Mesodermal cell (in vitro differentiated cells): ENCODE results near the gene PSMA4.
A peak's percentile ranks its signal among the peaks of the same experiment; 100 is the strongest.
"Not testable (repeated sequence)": the region's sequence is repeated elsewhere in the genome, so short reads cannot be mapped to it uniquely, and the experiment has no call there.

ENCODE experiments used
- H3K27ac ChIP-seq: 2 replicates; pipeline ENCODE4 v1.7.0; 2013; ENCODE audit warnings: mild to moderate bottlenecking, low read depth, low read length, moderate library complexity; ENCODE audit not compliant: severe bottlenecking
- H3K36me3 ChIP-seq: 2 replicates; pipeline ENCODE4 v1.7.1; 2013; ENCODE audit warnings: mild to moderate bottlenecking, low read length, moderate library complexity; ENCODE audit not compliant: control insufficient read depth, insufficient read depth
- H3K4me1 ChIP-seq: one replicate; pipeline ENCODE4 v1.7.1; 2013; ENCODE audit warnings: mild to moderate bottlenecking, low read length; ENCODE audit not compliant: insufficient read depth, control insufficient read depth, poor library complexity, severe bottlenecking
- H3K4me3 ChIP-seq: 2 replicates; pipeline ENCODE4 v1.7.0; 2013; ENCODE audit warnings: low read length, control low read depth, mild to moderate bottlenecking; ENCODE audit not compliant: insufficient read depth, poor library complexity, severe bottlenecking; ENCODE audit errors: extremely low read depth
- H3K9me3 ChIP-seq: 2 replicates; pipeline ENCODE4 v1.7.1; 2013; ENCODE audit warnings: mild to moderate bottlenecking, low read length, moderate library complexity; ENCODE audit not compliant: control insufficient read depth
- WGBS, 2 experiments: methylation state at CpG; one replicate each; pipeline ENCODE4 v1.1.5; 2013; ENCODE audit warnings: missing lambda C conversion rate in 2 of 2; ENCODE audit not compliant: insufficient coverage in 2 of 2; 5-methylcytosine and 5-hydroxymethylcytosine counted together

PSMA4 gene

DNA sequence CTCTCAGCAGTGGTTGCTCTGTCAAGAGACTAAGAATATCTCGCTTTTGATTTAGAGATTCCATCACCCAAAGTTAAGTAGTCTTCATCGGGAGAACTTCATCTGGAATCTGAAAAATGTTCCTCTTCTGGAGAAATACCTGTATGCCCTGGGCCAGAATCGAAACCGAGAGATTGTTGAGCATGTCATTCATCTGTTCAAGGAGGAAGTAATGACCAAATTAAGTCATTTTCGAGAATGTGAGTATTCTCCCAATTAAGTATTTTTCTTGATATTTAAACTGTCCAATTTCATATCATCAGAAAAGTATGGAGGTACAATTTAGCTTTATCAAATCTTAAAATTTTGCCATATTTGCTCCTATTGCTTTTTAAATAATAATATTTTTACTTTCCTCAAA is 12.9 kb upstream of the PSMA4 start:
- 88 to 92% methylated on average over 4 of the region's 5 CpGs for WGBS, 2 experiments
- Histone ChIP-seq H3K27ac (no peak overlapping the region), H3K36me3 (no peaks in the 10 kb centered on the region), H3K4me1 (no peaks in the 10 kb centered on the region), H3K9me3 (peaks cover 7% of the 10 kb centered on the region), H3K4me3 (no peak overlapping the region)

DNA sequence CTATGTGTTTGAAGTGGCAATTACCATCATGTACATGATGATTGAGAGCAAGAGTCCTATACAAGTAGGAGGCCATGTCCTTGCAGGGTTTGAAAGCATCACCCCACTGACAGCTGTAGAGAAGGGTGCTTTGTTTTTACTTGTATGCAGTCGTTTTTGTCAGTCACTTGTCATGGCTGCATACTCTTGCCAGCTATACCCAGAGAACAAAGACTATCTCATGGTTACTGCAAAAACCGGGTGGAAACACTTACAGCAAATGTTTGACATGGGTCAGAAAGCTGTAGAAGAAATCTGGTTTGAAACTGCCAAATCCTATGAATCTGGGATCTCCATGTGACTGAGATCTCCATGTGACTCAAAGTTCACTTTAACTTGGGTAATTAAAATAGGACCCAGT is 6.9 kb upstream of the PSMA4 start:
- H3K36me3 ChIP-seq = no peaks in the 10 kb centered on the region
- H3K27ac ChIP-seq = no peak overlapping the region
- no peaks in the 10 kb centered on the region for H3K4me1 ChIP-seq
- 57 to 71% methylated on average over 1 to 2 of the region's 2 CpGs for WGBS, 2 experiments
- H3K4me3 ChIP-seq = no peak overlapping the region
- no peaks in the 10 kb centered on the region for H3K9me3 ChIP-seq

DNA sequence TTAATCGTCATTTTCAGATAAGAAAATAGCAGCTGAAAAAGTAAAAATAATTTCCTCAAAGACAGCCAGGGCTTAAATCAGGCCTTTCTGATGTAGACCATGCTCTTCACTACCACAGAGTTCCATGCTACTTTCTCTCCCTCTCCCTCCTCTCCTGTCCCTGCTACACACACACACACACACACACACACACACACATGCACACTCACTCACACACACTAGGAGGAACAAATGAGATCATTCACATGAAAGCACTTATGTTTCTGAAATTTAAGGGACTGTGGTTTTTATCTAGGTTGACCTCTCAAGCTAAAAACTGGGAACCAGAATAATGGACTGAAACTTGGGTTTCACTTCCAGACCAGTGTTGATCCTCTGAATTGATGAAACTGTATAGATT is 4.1 kb upstream of the PSMA4 start:
- Histone ChIP-seq H3K36me3 (no peaks in the 10 kb centered on the region), H3K9me3 (no peaks in the 10 kb centered on the region), H3K4me3 (no peak overlapping the region), H3K4me1 (no peaks in the 10 kb centered on the region), H3K27ac (no peak overlapping the region)
- WGBS, 2 experiments = no CpG with 5 or more reads among the region's 1 CpG

DNA sequence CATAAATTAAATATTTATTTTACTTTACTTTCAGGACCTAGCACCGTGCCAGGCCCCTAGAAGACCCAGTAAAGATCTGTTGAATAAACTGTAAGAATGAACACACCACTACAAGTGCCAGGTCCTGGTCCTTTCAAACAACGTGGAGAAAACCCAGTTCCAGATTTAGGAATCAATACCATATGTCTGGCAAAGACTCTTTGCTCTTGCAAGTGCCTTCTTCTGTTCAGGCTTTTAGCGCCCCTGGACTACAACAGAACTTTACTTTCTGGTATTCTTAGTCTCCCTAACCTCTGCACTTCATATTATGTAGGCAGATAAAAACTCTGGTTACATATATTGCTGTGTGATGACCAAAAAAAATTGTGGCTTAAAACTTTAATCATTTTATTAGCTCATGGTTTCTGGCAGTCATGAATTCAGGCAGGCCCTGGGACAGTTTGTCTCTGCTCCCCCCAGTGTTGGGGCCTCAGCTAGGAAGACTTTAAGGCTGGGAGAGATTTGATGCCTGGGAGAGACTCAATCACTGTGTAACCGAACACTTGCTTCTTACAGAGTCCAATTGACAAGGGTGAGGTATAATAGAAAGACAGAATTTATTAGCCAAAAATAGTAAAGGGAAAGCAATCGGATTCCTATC is 2.9 kb upstream of the PSMA4 start:
- Histone ChIP-seq H3K4me3 (no peak overlapping the region), H3K4me1 (peaks cover 12% of the 10 kb centered on the region), H3K36me3 (peaks cover 6% of the 10 kb centered on the region), H3K27ac (no peak overlapping the region), H3K9me3 (no peaks in the 10 kb centered on the region)
- 96 to 97% methylated on average over 3 to 4 of the region's 5 CpGs for WGBS, 2 experiments

DNA sequence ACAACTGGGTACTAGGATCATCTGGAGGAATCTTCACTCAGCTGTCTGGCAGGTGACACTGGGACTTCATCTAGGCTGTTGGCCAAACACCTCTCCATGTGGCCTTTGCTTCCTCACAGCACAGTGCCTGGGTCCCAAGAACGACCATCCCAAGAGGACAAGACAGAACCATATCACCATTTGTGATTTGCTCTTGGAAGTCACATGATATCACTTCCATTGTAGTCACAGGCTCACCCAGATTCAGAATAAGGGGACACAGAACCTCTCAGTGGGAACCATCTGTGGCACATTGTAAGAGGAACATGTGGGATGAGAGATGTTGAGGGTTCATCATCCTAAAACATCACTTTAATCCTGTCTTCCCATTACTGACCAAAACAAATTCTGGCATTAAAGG is 1.9 kb upstream of the PSMA4 start:
- no peaks in the 10 kb centered on the region for H3K9me3 ChIP-seq
- H3K4me3 ChIP-seq = no peak overlapping the region
- no peak overlapping the region for H3K27ac ChIP-seq
- 83% methylated on average over 1 of the region's 1 CpG; no CpG with 5 or more reads in 1 of the 2 experiments for WGBS, 2 experiments
- H3K4me1 ChIP-seq = peaks cover 13% of the 10 kb centered on the region
- H3K36me3 ChIP-seq = peaks cover 16% of the 10 kb centered on the region

DNA sequence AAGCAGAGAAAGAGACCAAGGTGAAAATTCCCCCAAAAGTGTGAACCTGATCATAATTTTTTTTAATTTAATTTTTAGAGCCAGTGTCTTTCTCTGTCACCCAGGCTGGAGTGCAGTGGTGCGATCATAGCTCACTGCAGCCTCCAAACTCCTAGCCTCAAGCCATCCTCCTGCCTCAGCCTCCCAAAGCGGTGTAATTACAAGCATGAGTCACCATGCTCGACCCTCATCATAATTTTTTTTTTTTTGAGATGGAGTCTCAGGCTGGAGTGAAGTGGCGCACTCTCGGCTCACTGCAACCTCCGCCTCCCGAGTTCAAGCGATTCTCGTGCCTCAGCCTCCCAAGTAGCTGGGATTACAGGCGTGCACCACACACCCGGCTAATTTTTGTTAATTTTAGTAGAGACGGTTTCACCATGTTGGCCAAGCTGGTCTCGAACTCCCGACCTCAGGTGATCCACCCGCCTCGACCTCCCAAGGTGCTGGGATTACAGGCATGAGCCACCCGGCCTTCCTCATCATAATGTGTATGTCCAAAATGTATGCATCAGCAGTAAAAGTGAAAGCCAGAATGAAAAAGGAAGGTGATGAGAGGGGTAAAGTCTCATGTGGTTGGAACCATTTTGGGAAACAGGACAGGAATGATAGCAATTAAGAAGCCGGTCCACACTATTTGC is 642 bp upstream of the PSMA4 start:
- not testable (repeated sequence) for H3K9me3 ChIP-seq
- 79 to 89% methylated on average over 16 to 17 of the region's 18 CpGs for WGBS, 2 experiments
- H3K27ac ChIP-seq = peak overlapping the region; percentile 98
- H3K4me1 ChIP-seq = peaks cover 13% of the 10 kb centered on the region
- peak overlapping the region; percentile 66 for H3K4me3 ChIP-seq
- peaks cover 28% of the 10 kb centered on the region for H3K36me3 ChIP-seq

DNA sequence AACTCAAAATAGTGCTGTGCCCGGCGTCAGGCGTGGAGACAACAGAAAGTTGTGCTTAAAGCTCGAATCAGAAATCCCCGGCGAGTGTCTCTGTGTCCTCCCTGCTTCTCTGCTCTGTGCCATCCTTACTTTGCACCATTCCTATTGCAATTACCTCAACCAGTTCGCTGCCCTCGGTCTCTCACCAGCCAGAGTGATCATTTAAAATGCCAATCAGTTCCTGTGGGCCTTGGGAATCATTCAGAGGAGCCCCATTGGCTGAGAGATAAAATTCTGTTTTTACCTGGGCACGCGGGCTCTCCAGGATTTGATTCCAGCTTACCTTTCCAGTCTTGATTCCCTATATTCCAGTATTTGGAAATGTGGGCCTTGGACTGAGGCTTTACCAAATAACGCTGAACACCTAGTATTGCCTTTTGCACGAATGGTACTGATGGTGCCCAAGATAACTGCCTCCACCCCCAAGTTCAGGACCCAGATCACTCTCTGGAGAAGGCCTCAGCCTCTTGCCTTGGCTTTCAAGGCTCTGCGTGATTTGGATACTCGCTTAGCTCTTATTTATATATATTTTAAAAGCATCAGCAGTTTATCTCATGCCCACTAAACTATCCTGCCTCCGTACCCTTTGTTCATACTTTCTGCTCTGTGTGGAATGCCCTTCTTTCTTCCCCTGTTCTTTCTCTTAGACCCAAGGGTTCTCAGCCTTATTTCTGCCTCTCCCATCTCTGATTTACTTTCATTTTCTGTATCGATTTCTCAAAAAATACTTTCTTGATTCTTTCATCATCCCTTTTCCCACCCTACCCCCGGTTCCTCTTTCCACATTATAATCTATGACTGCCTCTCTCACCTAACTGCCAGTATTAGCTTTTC is 863 bp downstream of the PSMA4 start:
- 15 to 16% methylated on average over 13 to 14 of the region's 17 CpGs for WGBS, 2 experiments
- H3K27ac ChIP-seq = peak overlapping the region; percentile 98
- H3K4me3 ChIP-seq = peak overlapping the region; percentile 66
- peaks cover 13% of the 10 kb centered on the region for H3K4me1 ChIP-seq
- H3K36me3 ChIP-seq = peaks cover 43% of the 10 kb centered on the region
- H3K9me3 ChIP-seq = no peaks in the 10 kb centered on the region

DNA sequence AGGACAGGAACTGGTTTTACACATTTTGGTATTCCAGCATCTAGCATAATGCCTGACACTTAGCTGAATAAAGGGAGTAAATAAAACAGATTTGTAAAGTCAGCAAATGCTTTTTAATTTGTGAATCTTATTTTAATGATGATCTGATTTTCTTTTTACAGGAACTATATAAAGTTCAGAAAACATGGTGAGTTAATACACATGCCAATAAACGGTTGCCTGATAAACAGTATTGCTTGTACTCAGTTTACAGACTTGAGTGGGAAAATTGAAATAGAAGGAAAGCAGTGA is 1.4 kb downstream of the PSMA4 start:
- 100% methylated on average over 1 of the region's 1 CpG; no CpG with 5 or more reads in 1 of the 2 experiments for WGBS, 2 experiments
- Histone ChIP-seq H3K27ac (no peak overlapping the region), H3K4me3 (peak overlapping the region; percentile 66), H3K9me3 (no peaks in the 10 kb centered on the region), H3K36me3 (peaks cover 49% of the 10 kb centered on the region), H3K4me1 (peaks cover 13% of the 10 kb centered on the region)

DNA sequence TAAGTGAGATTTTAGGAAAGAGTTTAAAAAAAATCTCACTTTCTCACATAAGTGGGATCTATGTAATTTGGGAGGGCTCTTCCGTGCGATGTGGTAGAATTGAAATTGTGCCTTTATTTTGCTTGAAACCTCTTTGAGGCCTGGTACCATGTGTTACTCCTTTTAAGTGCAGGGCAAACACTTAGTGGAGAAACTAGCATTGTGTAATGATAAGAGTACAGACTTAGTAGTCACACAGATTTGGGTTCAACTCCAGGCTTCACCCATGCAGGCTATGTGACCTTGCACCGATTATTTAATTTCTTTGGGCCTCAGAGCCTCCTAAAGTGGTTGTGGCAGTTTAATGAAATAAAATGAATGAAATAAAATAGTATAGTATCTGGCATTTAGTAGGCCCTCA is 2.4 kb downstream of the PSMA4 start:
- H3K4me1 ChIP-seq = peaks cover 13% of the 10 kb centered on the region
- no peak overlapping the region for H3K4me3 ChIP-seq
- 93% methylated on average over 3 of the region's 3 CpGs; no CpG with 5 or more reads in 1 of the 2 experiments for WGBS, 2 experiments
- no peak overlapping the region for H3K27ac ChIP-seq
- peaks cover 58% of the 10 kb centered on the region for H3K36me3 ChIP-seq
- H3K9me3 ChIP-seq = no peaks in the 10 kb centered on the region

DNA sequence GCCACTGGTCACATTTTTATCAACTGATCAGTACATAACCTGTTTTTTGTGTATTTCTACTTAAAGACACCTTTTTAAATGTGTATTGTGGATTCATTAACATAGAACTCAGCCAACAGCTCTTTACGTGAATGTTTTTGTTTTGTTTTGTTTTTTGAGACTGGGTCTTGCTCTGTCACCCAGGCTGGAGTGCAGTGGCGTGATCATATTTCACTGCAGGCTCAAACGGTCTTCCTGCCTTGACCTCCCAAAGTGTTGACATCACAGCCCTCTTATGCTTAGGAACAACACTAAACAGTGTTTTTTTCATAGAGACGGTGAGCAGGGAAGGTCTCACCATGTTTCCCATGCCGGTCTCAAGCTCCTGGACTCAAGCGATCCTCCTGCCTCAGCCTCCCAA is 9.9 kb downstream of the PSMA4 start:
- H3K36me3 ChIP-seq = peaks cover 53% of the 10 kb centered on the region

More for the DNA sequence above, 9.9 kb downstream of the PSMA4 start:
- Histone ChIP-seq H3K4me1 (no peaks in the 10 kb centered on the region), H3K4me3 (no peak overlapping the region), H3K9me3 (no peaks in the 10 kb centered on the region), H3K27ac (no peak overlapping the region)
- 88 to 92% methylated on average over 5 to 6 of the region's 6 CpGs for WGBS, 2 experiments
